HG03039 (cell line): ENCODE data around the gene KIRREL3.
"Not testable (repeated sequence)": the region's sequence is repeated elsewhere in the genome, so short reads cannot be mapped to it uniquely, and the experiment has no call there.

Experiments
- ATAC-seq: cut with Tn5 transposase; IDR thresholded peaks from one replicate; pipeline ENCODE4 v1.9.1; 2021; ENCODE audit warnings: mild to moderate bottlenecking, moderate library complexity; ENCODE audit not compliant: unreplicated experiment

Gene KIRREL3

GRCh38 chr11:126959700-126960099, 40.9 kb downstream of the KIRREL3 start:
- ATAC-seq: no peak

- no peak for ATAC-seq
These were observed 43.9 kb downstream of the KIRREL3 start for GRCh38 chr11:126956635-126957034.

GRCh38 chr11:126952533-126952932, 48.0 kb downstream of the KIRREL3 start:
- not testable (repeated sequence) for ATAC-seq

GRCh38 chr11:126951465-126951864, 49.1 kb downstream of the KIRREL3 start:
- no peak for ATAC-seq

GRCh38 chr11:126949066-126949891, 51.3 kb downstream of the KIRREL3 start:
- no peak for ATAC-seq

GRCh38 chr11:126948563-126948962, 52.0 kb downstream of the KIRREL3 start:
- no peak for ATAC-seq

- ATAC-seq: no peak
These were observed 55.3 kb downstream of the KIRREL3 start for GRCh38 chr11:126945319-126945718.

GRCh38 chr11:126943316-126943715, 57.3 kb downstream of the KIRREL3 start:
- ATAC-seq: no peak

- ATAC-seq: no peak
These were observed 58.4 kb downstream of the KIRREL3 start for GRCh38 chr11:126942146-126942545.

- no peak for ATAC-seq
These were observed 61.0 kb downstream of the KIRREL3 start for GRCh38 chr11:126939552-126939951.

- ATAC-seq: no peak
These were observed 61.9 kb downstream of the KIRREL3 start for GRCh38 chr11:126938718-126939117.

- no peak for ATAC-seq
These were observed 70.3 kb downstream of the KIRREL3 start for GRCh38 chr11:126930091-126930841.

- ATAC-seq: no peak
These were observed 71.2 kb downstream of the KIRREL3 start for GRCh38 chr11:126929179-126930061.

- no peak for ATAC-seq
These were observed 72.9 kb downstream of the KIRREL3 start for GRCh38 chr11:126927623-126928022.

- ATAC-seq: no peak
These were observed 74.2 kb downstream of the KIRREL3 start for GRCh38 chr11:126926376-126926791.

GRCh38 chr11:126925321-126926093, 75.1 kb downstream of the KIRREL3 start:
- ATAC-seq: no peak

GRCh38 chr11:126924376-126925040, 76.1 kb downstream of the KIRREL3 start:
- ATAC-seq: no peak

GRCh38 chr11:126920833-126921232, 79.7 kb downstream of the KIRREL3 start:
- ATAC-seq: no peak

- no peak for ATAC-seq
These were observed 81.3 kb downstream of the KIRREL3 start for GRCh38 chr11:126919147-126919823.
